SK-N-MC (cell line): Measurements from ENCODE around the gene ACE.

Experiments
- EZH2 ChIP-seq: fragments of 200-600 bp; sonication (generic); IDR thresholded peaks from one replicate; pipeline ENCODE4 v1.6.1; 2017; ENCODE audit warnings: antibody characterized with exemption
- FOXP2 ChIP-seq: optimal IDR thresholded peaks from 2 replicates; pipeline ENCODE3; 2011; ENCODE audit warnings: mild to moderate bottlenecking, moderate library complexity; ENCODE audit not compliant: insufficient read depth; ENCODE audit errors: extremely low read length, control extremely low read depth
- POLR2AphosphoS5 ChIP-seq: IDR thresholded peaks from 2 replicates; pipeline ENCODE4 v1.6.1; 2012; ENCODE audit warnings: mild to moderate bottlenecking, low read depth, low read length, borderline replicate concordance

DNA sequence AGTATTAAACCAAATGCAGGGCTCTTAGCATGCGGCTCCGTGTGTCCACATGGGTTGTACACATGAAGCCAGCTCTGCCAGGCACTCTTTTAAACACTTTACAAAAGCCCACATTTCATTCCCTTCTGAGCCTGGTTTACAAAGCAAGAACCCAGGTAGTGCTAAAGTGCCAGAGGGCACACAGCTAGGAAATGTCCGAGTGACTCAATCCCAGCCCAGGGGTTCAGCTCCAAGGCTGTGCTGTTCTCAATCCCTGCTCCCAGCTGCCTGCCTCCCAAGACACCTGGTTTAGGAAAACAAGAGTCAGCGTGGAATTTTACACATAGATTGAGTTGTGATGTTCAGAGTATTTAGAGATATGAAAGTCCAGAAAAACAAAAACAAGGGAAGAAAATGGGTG, 60.1 kb downstream of the ACE start:
- TF ChIP-seq POLR2AphosphoS5 (no peak), EZH2 (no peak), FOXP2 (no peak)
